ENCODE measurements around the gene ZNF579.

Gene ZNF579

GRCh38 chr19:55580628-55581144, at the start of gene ZNF579:
Gene ZNF579 (minus strand): TSS chr19:55580848. CDS start chr19:55579639, 1,209 bp downstream.
- peak; percentile 9 for DNase-seq

- no peak for DNase-seq
Observed at GRCh38 chr19:55626350-55626749, 45.7 kb upstream of the ZNF579 start.

GRCh38 chr19:55625004-55625326, 44.3 kb upstream of the ZNF579 start:
- DNase-seq = no peak

GRCh38 chr19:55624109-55625003, 43.7 kb upstream of the ZNF579 start, which contains the start of gene ZNF784:
Gene ZNF784 (minus strand): TSS chr19:55624566. CDS start chr19:55624561, 5 bp downstream.
- peak; percentile 50 for DNase-seq

GRCh38 chr19:55623561-55623960, 42.9 kb upstream of the ZNF579 start:
- DNase-seq = no peak

- no peak for DNase-seq
Observed at GRCh38 chr19:55623130-55623529, 42.5 kb upstream of the ZNF579 start.

GRCh38 chr19:55622242-55622969, 41.8 kb upstream of the ZNF579 start:
- DNase-seq = no peak

GRCh38 chr19:55621673-55622231, 41.1 kb upstream of the ZNF579 start:
- DNase-seq = no peak

GRCh38 chr19:55621205-55621672, 40.6 kb upstream of the ZNF579 start:
- DNase-seq = no peak

- DNase-seq = no peak
Observed at GRCh38 chr19:55620410-55621204, 40.0 kb upstream of the ZNF579 start.

- DNase-seq = no peak
Observed at GRCh38 chr19:55619286-55619685, 38.6 kb upstream of the ZNF579 start.

GRCh38 chr19:55618426-55618825, 37.8 kb upstream of the ZNF579 start:
- DNase-seq = no peak

- no peak for DNase-seq
Observed at GRCh38 chr19:55617426-55617825, 36.8 kb upstream of the ZNF579 start.

GRCh38 chr19:55616395-55616875, 35.8 kb upstream of the ZNF579 start:
- DNase-seq = no peak

- DNase-seq = no peak
Observed at GRCh38 chr19:55615543-55616394, 35.1 kb upstream of the ZNF579 start.

- no peak for DNase-seq
Observed at GRCh38 chr19:55614711-55615542, 34.3 kb upstream of the ZNF579 start.

- DNase-seq = no peak
Observed at GRCh38 chr19:55613930-55614710, 33.5 kb upstream of the ZNF579 start.

- no peak for DNase-seq
Observed at GRCh38 chr19:55613396-55613795, 32.7 kb upstream of the ZNF579 start.

- no peak for DNase-seq
Observed at GRCh38 chr19:55611983-55612645, 31.5 kb upstream of the ZNF579 start.
